Esophagus muscularis mucosa (tissue), 4 donors: ENCODE data around the gene SPTB. TPM values are rescaled to one million over a fixed set of nuclear protein-coding genes. Genes with fewer than 3 reads are reported as not detected.

Experiments used
- DNase-seq: peaks from one replicate; pipeline ENCODE4 v3.0.0-alpha.2; 2017; ENCODE audit errors: extremely low spot score
- H3K27ac ChIP-seq, 4 donors: fragments of 200-600 bp; sonication (generic); replicated peaks in 1 of 4; 1 replicate in 3 of 4; 2 replicates in 1 of 4; pipeline ENCODE4 v1.5.1; 2016 to 2019; ENCODE audit warnings: mild to moderate bottlenecking in 1 of 4
- H3K27me3 ChIP-seq, 4 donors: fragments of 200-600 bp; sonication (generic); one replicate each; pipeline versions ENCODE4 v1.5.1 to v1.6.0; 2016 to 2019
- H3K36me3 ChIP-seq, 4 donors: fragments of 200-600 bp; sonication (generic); one replicate each; pipeline ENCODE4 v1.5.1; 2016 to 2019
- H3K4me1 ChIP-seq, 4 donors: fragments of 200-600 bp; sonication (generic); one replicate each; pipeline ENCODE4 v1.5.1; 2016 to 2019
- H3K4me3 ChIP-seq, 4 donors: fragments of 200-600 bp; sonication (generic); 1 replicate in 2 of 4; 2 replicates in 2 of 4; pipeline ENCODE4 v1.5.1; 2016 to 2019; ENCODE audit warnings: mild to moderate bottlenecking in 4 of 4, moderate library complexity in 1 of 4
- H3K9me3 ChIP-seq, 4 donors: fragments of 200-600 bp; sonication (generic); 1 replicate in 3 of 4; 2 replicates in 1 of 4; pipeline ENCODE4 v1.5.1; 2016 to 2019
- EP300 ChIP-seq: sonication (generic); formaldehyde crosslinking; IDR thresholded peaks from one replicate; pipeline ENCODE4 v1.6.1; 2017; ENCODE audit warnings: antibody characterized with exemption
- POLR2A ChIP-seq: fragments of 450-650 bp; IDR thresholded peaks from one replicate; pipeline ENCODE4 v1.6.1; 2017; ENCODE audit warnings: antibody characterized with exemption, moderate library complexity, mild to moderate bottlenecking, low read depth
- POLR2AphosphoS5 ChIP-seq, 2 donors: sonication (generic); formaldehyde crosslinking; IDR thresholded peaks; one replicate each; pipeline ENCODE4 v1.6.1; 2017; ENCODE audit warnings: antibody characterized with exemption in 2 of 2
- WGBS: methylation state at CpG from one replicate; pipeline ENCODE4 v1.1.5; 2018; 5-methylcytosine and 5-hydroxymethylcytosine counted together
- intact Hi-C: fragments of 100-400 bp; cut with DNase I; formaldehyde crosslinking; loops from one replicate; pipeline ENCODE4 v1.15.1; 2023
- total RNA-seq, 4 donors: library from RNA; depleted of rRNA; stranded (reverse); fragments of >200 nt; gene quantifications; one replicate each; pipeline versions ENCODE4 v1.1.0 to v1.2.1, GENCODE V29; 2016
- TF ChIP-seq, protein P1 (sequence below), 3 experiments: fragments of 200-600 bp in 2 of 3; fragments of 450-650 bp in 1 of 3; sonication (generic) in 2 of 3; IDR thresholded peaks; one replicate each; pipeline ENCODE4 v1.5.1; 2017 to 2019; ENCODE audit warnings: antibody characterized with exemption in 3 of 3, mild to moderate bottlenecking in 2 of 3, moderate library complexity in 1 of 3

The SPTB gene
- total RNA-seq, 4 donors from 2014 or later: 0.83 to 2.5 (median 1.8) TPM

DNA sequence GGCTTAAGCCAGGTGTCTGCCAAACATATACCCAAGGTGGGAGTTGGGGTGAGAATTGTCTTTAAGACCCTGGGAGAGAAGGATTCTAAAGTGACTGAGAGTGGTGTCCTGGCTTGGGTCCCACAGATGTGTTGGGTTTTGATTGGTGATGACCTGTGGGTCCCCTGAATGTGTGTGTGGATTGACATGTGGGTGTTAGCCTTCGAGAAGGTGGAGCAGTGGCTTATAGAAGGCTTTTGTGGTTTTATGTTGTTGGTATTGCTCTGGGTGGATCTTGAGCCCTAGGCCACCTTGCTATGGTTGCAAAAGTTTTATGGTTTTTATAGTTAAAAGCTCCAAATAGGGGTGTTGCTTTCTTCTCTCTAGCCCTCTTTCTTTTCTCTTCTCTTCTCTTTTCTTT, 145.8 kb downstream of the SPTB start:
- peaks cover 27 to 88% (median 73%) of the 10 kb centered on the region in 4 donors for H3K36me3 ChIP-seq
- 67% methylated on average over 1 of the region's 1 CpG for WGBS

DNA sequence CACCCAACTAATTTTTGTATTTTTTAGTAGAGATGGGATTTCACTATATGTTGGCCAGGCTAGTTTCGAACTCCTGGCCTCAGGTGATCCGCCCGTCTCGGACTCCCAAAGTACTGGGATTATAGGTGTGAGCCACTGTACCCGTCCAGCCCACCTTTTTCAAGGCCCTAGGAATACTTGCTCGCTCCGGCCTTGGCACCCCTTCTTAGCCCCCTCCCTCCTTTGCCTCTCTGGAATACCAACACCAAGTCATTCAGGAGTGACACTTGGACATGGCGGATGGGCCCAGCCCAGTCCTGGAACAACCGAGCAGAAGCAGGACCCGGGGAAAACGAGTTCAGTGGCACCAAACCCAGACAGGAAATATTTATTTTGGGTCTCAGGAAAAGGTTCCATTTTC, 146.4 kb downstream of the SPTB start:
- Histone ChIP-seq H3K9me3 (no peaks in the 10 kb centered on the region), H3K36me3 (peaks cover 26 to 88% (median 73%) of the 10 kb centered on the region in 4 donors), H3K27ac (no peak overlapping the region), H3K27me3 (no peaks in the 10 kb centered on the region), H3K4me1 (peaks cover 0 to 21% (median 17%) of the 10 kb centered on the region in 4 donors), H3K4me3 (no peak overlapping the region)
- intact Hi-C loops: no loop called here
- 93% methylated on average over 11 of the region's 11 CpGs for WGBS
- TF ChIP-seq EP300 (no peak), POLR2A (no peak), POLR2AphosphoS5 (IDR thresholded peaks at IDR 0.05) (no peak)
- TF ChIP-seq, protein P1, sequence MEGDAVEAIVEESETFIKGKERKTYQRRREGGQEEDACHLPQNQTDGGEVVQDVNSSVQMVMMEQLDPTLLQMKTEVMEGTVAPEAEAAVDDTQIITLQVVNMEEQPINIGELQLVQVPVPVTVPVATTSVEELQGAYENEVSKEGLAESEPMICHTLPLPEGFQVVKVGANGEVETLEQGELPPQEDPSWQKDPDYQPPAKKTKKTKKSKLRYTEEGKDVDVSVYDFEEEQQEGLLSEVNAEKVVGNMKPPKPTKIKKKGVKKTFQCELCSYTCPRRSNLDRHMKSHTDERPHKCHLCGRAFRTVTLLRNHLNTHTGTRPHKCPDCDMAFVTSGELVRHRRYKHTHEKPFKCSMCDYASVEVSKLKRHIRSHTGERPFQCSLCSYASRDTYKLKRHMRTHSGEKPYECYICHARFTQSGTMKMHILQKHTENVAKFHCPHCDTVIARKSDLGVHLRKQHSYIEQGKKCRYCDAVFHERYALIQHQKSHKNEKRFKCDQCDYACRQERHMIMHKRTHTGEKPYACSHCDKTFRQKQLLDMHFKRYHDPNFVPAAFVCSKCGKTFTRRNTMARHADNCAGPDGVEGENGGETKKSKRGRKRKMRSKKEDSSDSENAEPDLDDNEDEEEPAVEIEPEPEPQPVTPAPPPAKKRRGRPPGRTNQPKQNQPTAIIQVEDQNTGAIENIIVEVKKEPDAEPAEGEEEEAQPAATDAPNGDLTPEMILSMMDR (IDR thresholded peaks at IDR 0.05): no peak
- DNase-seq: no peak

More for the DNA sequence above, 145.8 kb downstream of the SPTB start:
- DNase-seq: no peak
- TF ChIP-seq EP300 (no peak), POLR2A (no peak), POLR2AphosphoS5 (IDR thresholded peaks at IDR 0.05) (no peak)
- TF ChIP-seq, protein P1 (IDR thresholded peaks at IDR 0.05): no peak
- Histone ChIP-seq H3K9me3 (no peaks in the 10 kb centered on the region), H3K27ac (no peak overlapping the region), H3K4me3 (no peak overlapping the region), H3K4me1 (peaks cover 0 to 20% (median 16%) of the 10 kb centered on the region in 4 donors), H3K27me3 (no peaks in the 10 kb centered on the region)
- intact Hi-C loops: no loop called here

DNA sequence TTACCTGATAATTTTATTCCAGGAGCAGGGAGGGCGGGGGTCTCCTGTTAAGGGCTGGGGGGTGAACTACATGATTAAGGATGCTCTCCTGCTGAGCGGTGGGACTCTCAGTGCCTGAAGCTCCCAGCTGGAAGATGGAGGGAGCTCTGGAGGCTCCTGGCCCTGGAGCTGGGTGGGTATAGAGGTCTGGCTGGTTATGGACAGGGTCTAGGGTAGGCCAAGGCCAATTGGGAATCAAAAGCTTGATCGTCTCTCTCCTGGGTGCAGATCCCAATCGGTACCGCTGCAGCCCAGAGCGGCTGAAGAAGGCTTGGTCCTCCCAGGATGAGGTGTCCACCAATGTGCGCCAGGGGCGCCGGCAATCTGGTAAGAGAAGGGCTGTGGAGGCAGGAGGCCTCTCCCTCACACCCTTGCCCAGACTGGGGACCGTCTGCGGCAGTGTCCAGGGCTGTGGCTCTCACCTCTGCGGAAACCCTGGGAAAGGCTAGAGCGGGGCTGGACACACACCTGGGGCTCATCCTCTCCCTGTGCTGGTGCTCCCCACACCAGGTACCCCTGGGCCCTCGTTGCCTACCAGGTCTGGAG, 147.1 kb downstream of the SPTB start:
- whole genome bisulfite sequencing: 96% methylated on average over 13 of the region's 14 CpGs
- no peak overlapping the region for H3K4me3 ChIP-seq
- no peak overlapping the region for H3K27ac ChIP-seq
- H3K36me3 ChIP-seq: peaks cover 32 to 88% (median 73%) of the 10 kb centered on the region in 4 donors
- peaks cover 0 to 21% (median 17%) of the 10 kb centered on the region in 4 donors for H3K4me1 ChIP-seq
- intact Hi-C loops: no loop called here
- no peaks in the 10 kb centered on the region for H3K27me3 ChIP-seq
- DNase-seq: no peak
- H3K9me3 ChIP-seq: no peaks in the 10 kb centered on the region
- TF ChIP-seq POLR2A (no peak), EP300 (no peak), POLR2AphosphoS5 (IDR thresholded peaks at IDR 0.05) (no peak)
- TF ChIP-seq, protein P1 (IDR thresholded peaks at IDR 0.05): no peak

DNA sequence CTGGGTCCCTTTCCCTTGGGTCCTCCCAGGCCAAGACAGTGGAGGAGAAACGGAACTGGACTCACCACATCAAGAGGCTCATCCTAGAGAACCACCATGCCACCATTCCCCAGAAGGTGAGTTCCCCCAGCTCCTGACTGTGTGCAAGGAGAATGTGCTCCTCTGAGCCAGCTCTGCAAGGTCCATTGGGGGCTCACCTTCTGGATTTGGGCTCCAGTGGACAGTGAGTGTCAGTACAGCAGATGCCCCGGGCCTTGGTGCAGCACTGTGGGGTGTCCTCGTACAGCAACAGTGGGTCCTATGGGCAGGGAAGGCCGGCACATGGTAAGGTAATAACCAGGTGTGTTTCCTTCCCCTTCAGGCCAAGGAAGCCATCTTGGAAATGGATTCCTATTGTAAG, 147.6 kb downstream of the SPTB start:
- no peak for TF ChIP-seq POLR2A
- no peak for TF ChIP-seq POLR2AphosphoS5 (IDR thresholded peaks at IDR 0.05)
- TF ChIP-seq, protein P1 (IDR thresholded peaks at IDR 0.05): no peak
- no peak for TF ChIP-seq EP300
- H3K36me3 ChIP-seq: peaks cover 32 to 88% (median 70%) of the 10 kb centered on the region in 4 donors

More for the DNA sequence above, 147.6 kb downstream of the SPTB start:
- Histone ChIP-seq H3K4me1 (peaks cover 0 to 21% (median 17%) of the 10 kb centered on the region in 4 donors), H3K9me3 (no peaks in the 10 kb centered on the region), H3K4me3 (no peak overlapping the region), H3K27ac (no peak overlapping the region), H3K27me3 (no peaks in the 10 kb centered on the region)
- intact Hi-C loops: no loop called here
- WGBS: 100% methylated on average over 1 of the region's 4 CpGs
- no peak for DNase-seq
